CD4-positive, alpha-beta T cell treated with Interleukin-6 for 4 hours (primary cell): ENCODE measurements around the gene SH3D19.

Experiments used
- DNase-seq: peaks from one replicate; pipeline ENCODE4 v3.0.0-alpha.2; 2020; ENCODE audit warnings: mixed read lengths

The SH3D19 gene

GRCh38 chr4:151227731-151228130 is 97.7 kb downstream of the SH3D19 start:
- DNase-seq: no peak

DNA sequence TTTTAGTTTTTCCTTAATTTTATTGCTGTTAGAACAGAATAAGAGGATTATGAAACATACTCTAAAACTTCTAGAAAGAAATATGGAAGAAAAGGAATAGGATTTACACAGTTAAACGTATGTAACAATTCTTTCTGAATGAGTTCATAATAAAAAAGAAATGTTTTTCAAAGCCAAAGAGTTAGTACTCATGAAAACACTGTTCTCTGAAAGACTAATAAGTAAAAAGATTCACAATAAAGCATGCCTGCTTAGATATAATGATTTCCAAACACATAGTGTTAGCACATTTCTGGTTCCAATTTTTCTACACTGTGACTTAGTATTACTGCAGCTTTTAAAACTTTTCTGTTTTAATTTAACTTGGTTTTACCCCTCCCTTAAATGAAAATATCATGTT is 98.2 kb downstream of the SH3D19 start:
- no peak for DNase-seq

DNA sequence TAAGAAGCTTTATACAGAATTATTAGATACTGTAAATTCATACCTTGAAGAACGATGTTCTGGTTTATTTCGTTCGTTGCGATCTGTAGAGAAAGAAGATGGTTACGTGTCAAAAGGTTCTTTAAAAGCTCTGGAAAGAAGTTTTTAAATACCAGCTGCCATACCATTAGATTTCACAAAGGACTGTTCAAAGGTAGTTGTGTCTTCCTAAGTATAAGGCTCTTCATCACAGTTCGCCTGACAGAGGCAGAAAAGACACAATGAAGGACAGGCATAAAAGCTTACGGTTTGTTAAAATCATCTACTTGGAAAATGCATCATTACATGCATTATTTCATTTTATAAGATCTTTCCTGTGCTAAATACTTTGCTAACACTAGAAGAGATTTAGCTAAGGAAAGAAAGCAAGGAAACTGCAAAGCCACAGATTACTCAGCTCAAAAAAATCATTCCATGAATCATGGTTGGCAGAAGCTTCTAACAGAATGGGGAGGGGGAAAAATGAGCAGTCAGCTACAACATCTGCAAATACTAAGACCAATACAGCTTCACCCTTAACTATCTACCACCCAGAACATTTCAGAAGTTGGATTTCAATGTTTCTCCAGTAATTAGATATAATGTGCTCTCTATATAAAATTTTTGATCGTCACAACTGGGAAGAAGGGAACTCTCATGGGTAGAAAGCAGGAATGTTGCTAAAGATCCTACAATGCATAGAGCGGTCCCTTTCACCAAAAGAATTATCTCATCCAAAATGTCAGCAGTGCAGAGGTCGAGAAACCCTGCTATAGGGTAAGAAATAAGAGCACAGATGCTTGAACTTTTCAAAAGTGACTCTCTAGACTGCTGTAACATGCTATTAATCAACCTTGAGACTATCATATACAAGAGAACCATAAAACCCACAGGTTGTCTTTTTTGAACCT is 99.1 kb downstream of the SH3D19 start:
- DNase-seq: no peak

- no peak for DNase-seq
Measured at GRCh38 chr4:151223465-151223864, 101.9 kb downstream of the SH3D19 start.

- no peak for DNase-seq
Measured at GRCh38 chr4:151219948-151220347, 105.5 kb downstream of the SH3D19 start.

DNA sequence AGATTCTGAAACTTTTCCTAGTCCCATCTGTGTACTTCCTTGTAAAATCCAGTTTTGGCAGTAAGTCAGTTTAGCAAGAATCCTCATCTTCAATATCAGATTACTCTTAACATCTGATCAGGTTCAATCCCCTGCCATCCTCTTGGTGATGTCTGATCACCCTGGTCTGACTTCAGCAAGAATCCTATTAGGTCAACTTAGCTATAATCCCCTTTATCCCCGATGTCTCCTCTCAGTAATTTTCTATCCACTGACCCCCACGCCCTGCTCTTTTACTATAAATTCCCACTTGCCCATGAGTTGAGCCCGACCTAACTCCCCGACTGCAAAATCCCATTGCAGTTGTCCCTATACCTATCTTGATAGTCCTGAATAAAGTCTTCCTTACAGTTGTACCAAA is 106.3 kb downstream of the SH3D19 start:
- DNase-seq: no peak

GRCh38 chr4:151218343-151218742 is 107.1 kb downstream of the SH3D19 start:
- no peak for DNase-seq

DNA sequence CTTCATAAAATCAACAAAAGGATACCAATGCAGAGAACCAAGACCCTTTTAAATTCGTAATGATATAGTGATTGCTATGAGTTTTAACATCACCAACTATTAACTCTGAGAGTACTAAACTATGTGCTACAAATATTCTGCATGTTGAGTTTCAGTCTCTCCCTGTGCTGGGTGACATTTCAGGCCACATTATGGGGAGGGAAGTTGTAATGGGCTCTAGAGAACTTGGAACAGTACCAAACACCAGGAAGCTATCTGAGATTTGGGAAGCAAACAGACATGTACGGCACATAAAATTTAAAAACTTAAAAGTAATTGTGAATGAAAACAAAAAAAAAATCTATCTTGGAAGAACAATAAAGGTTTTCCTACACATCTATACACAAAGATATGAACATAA is 108.1 kb downstream of the SH3D19 start:
- no peak for DNase-seq

- no peak for DNase-seq
Measured at GRCh38 chr4:151215295-151215694, 110.1 kb downstream of the SH3D19 start.

GRCh38 chr4:151207868-151208267 is 117.5 kb downstream of the SH3D19 start:
- no peak for DNase-seq

DNA sequence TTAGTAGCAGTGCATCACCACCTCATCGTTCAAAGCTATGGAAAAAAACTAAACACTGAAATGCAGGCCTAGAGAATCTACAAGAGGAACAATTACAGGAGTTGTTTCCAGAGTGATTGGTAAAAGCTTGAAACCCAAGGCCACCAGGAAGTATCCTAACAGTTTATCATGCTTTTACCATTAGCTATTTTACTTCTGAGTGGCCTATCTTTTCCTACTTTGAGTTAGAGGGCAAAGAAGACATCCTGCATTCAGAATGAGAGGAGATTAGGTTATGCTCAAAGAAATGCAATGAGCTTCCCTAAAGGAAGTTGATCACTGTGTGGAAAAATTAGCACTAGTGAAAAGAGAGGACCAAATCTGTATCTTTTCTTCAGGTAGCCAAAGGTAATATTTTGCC is 118.2 kb downstream of the SH3D19 start:
- DNase-seq: no peak

GRCh38 chr4:151206241-151207005 is 119.0 kb downstream of the SH3D19 start:
- DNase-seq: no peak

- DNase-seq: no peak
Measured at GRCh38 chr4:151205722-151206121, 119.7 kb downstream of the SH3D19 start.

DNA sequence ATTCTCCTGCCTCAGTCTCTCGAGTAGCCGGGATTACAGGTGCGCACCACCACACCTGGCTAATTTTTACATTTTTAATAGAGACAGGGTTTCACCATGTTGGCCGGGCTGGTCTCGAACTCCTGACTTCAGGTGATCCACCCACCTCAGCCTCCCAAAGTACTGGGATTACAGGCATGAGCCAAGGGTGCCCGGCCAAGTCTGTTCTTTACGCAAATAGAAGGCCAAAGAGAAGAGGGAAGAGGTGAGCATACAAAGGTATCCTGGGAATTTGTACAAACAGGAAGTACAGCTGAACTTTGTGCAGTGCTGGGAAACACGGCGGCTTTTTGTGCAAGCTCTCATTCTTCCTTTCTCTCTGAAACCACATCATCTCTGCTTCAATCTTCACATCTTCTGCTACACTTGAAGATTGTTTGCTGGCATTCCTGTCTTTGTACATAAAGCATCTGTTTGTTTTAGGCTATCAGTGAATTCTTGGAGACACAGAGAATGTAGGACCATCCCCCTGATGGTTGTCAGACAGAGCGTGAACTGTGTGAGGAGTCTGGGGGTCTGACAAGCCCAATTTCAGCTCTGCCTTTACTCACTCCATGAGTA is 120.4 kb downstream of the SH3D19 start:
- DNase-seq: no peak

- no peak for DNase-seq
Measured at GRCh38 chr4:151202851-151203455, 122.5 kb downstream of the SH3D19 start.

- DNase-seq: no peak
Measured at GRCh38 chr4:151202381-151202780, 123.0 kb downstream of the SH3D19 start.

DNA sequence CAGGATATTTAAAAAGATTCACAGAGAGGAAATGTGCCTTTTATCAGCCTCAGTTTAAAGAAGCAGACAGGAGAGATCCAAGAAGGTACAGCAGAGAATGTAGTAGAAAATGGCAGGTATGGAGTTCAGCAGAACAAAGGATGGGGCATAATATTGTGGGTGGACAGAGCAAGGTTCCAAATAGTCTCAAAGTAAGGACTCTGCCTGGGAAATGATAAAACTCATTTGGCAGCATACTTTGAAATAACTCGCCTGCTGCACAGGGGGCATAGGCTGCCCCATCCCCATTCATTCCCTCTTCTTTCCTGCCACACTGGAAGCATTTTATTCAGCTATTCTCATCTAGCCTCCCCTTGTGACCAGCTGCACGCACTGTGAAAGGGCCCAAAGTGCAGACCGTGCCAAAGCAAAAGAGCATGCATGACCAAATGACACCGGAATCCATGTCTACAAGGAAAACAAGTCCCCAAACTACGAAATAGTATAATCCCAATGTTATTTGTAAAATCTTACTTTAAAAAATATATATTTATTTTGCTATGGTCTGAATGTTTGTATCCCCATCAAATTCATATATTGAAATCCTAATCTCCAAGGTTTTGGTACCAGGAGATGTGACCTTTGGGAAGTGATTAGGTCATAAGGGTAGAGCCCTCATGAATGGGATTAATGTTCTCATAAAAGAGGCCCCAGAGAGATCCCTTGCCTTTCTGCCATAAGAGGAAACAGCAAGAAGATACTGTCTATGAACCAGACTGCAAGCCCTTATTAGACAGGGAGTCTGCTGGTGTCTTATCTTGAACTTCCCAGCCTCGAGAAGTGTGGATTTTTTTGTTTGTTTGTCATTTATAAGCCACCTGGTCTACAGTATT is 125.8 kb downstream of the SH3D19 start:
- no peak for DNase-seq

GRCh38 chr4:151198748-151199147 is 126.7 kb downstream of the SH3D19 start:
- no peak for DNase-seq

GRCh38 chr4:151197247-151197646 is 128.2 kb downstream of the SH3D19 start:
- DNase-seq: no peak

GRCh38 chr4:151195801-151196200 is 129.6 kb downstream of the SH3D19 start:
- no peak for DNase-seq

DNA sequence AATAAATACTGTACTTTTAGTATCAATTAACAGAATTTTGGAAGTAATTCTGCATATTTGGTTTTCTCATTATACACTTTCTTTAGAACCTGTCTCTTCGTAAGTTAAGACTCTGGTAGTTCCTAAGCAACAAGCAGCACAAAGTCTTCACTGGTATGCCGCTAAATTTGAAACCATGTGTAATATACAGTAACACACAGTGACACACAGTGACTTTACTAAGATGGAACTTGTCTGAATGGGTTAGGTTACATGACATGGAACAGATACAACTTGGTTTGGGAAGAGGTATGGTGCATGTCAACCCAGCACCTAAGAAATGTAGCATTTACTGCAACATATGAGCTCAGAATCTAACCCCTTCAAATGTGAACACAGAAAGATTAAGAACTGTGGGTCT is 132.0 kb downstream of the SH3D19 start:
- DNase-seq: no peak

DNA sequence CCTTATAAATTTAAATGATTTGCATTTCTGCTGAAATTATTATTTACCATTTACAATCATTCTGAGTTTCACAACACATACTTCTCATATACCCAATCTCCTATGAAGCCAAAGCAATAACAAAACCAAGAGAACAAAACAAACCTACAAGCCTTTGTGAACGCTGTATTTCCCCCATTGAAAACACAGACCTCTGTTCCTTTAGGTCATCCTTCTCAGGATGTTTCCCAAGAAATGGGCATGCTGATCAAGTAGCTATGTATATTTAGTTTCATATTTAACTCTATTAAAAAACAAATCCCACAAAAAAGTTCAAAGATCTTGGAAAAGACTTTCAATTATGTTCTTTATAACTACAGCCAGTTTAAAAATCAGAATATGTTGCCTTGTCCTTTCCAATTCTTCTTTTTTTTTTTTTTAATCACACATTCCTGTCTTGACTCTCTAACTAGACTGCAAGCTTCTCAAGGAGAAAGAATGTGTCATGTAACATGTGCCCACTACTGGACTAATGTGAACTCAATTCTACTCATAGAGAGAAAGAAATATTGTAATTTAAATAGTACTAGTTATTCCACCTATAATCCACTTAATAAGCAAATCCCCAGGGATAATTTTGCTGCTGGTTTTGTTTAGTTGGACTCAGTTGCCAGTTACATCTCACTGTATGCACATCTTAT is 132.7 kb downstream of the SH3D19 start:
- DNase-seq: no peak
